Forelimb muscle (tissue), 1 donor: ENCODE measurements around the gene MTMR1. TPM values are rescaled to one million over a fixed set of nuclear protein-coding genes. Genes with fewer than 3 reads are reported as not detected.

ENCODE experiments used
- DNase-seq: peaks from one replicate; pipeline ENCODE4 v3.0.0-alpha.2; 2013; ENCODE audit warnings: low read depth
- polyA plus RNA-seq: library from polyadenylated mRNA; unstranded; fragments of 120-200 nt; gene quantifications from one replicate; pipeline ENCODE4 v1.2.1, GENCODE V29; 2013; ENCODE audit not compliant: insufficient read length

MTMR1 gene
- polyA plus RNA-seq, 1 donor: 23.2 TPM

GRCh38 chrX:150762258-150763165 is 69.3 kb downstream of the MTMR1 start:
- DNase-seq: no peak

DNA sequence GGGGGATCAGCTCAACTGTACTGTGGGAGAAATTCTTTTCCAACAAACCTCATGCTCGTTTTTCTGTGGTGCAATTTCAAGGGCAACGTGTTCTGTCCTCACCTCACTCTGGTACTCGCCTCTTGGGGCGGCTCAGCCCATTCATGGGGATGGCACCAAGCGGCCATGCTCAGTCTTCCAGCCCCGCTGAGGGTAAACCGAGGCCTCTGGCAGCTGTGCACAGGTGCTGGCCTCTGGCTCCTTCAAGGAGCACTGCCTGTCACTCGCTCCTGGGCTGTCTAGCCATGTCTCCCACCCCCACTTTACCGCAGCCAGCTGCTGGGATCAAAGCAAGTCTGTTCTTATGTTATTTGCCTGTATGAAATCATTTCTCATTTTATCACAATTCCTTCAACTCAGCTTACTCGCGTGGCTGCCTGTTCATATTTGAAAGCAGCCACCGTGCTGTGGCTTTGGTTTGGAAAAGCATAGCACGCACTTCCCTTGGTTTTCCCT is 70.2 kb downstream of the MTMR1 start:
- no peak for DNase-seq

- no peak for DNase-seq
Measured at GRCh38 chrX:150763810-150764209, 70.6 kb downstream of the MTMR1 start.

DNA sequence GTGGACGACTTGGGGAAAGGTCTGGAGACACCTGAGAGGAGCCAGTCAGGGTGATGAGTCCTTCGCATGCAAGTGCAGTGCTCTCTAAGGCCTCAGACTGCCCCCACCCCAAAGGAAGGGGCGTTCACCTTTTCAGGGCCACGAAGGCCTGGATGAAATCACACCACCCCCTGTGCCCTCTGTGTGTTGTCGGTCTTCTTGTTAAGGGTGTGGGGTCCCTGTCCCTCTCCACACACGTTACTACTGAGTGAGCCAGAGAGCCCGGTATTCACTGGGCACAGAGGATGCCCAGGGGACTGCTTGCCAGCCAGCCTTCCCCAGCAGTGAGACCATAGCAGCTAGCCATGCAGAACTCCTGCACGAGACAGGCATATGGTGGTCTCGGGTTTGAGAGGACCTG is 72.0 kb downstream of the MTMR1 start:
- DNase-seq: no peak

- no peak for DNase-seq
Measured at GRCh38 chrX:150765782-150766350, 72.7 kb downstream of the MTMR1 start.

GRCh38 chrX:150766351-150767044 is 73.3 kb downstream of the MTMR1 start:
- DNase-seq: no peak

- no peak for DNase-seq
Measured at GRCh38 chrX:150767045-150767395, 73.8 kb downstream of the MTMR1 start.

- no peak for DNase-seq
Measured at GRCh38 chrX:150767475-150768131, 74.4 kb downstream of the MTMR1 start.

GRCh38 chrX:150768132-150768485 is 74.9 kb downstream of the MTMR1 start:
- no peak for DNase-seq

DNA sequence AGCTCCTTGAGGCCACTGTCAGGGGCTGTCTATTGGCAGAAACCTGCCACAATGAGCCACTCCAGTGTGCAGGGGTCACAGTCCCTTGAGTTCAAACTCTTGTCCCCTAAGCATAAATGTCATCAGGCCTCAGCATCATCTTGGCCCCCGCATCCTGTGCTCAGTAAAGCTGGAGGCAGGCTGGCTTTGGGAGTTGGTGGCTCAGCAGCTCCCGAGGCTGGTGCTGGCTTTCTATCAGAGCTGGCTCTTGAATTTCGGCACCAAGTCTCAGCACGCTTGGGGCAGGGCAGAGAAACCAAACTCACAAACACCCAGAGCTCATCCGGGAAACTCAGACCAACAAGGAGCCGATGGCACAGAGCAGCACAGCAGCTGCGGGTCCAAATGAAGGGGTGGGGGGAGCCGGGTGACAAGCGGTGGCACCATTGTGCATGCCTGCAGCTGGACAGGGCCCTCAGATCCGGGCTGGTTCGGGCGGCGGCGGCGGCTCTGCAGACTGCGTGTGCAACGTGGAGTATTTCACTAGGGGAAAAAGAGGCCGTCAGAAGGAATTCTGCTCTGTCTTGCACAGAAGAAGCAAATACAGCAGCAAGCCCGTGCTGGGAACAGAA is 75.5 kb downstream of the MTMR1 start:
- no peak for DNase-seq

GRCh38 chrX:150769408-150769807 is 76.2 kb downstream of the MTMR1 start:
- DNase-seq: no peak

- DNase-seq: no peak
Measured at GRCh38 chrX:150770623-150771022, 77.4 kb downstream of the MTMR1 start.

GRCh38 chrX:150771116-150771515 is 77.9 kb downstream of the MTMR1 start:
- DNase-seq: no peak

GRCh38 chrX:150772150-150772970 is 79.2 kb downstream of the MTMR1 start:
- DNase-seq: peak; percentile 2

GRCh38 chrX:150773117-150773516 is 79.9 kb downstream of the MTMR1 start:
- no peak for DNase-seq

GRCh38 chrX:150773634-150774033 is 80.4 kb downstream of the MTMR1 start:
- no peak for DNase-seq

- no peak for DNase-seq
Measured at GRCh38 chrX:150774798-150775568, 81.8 kb downstream of the MTMR1 start.

DNA sequence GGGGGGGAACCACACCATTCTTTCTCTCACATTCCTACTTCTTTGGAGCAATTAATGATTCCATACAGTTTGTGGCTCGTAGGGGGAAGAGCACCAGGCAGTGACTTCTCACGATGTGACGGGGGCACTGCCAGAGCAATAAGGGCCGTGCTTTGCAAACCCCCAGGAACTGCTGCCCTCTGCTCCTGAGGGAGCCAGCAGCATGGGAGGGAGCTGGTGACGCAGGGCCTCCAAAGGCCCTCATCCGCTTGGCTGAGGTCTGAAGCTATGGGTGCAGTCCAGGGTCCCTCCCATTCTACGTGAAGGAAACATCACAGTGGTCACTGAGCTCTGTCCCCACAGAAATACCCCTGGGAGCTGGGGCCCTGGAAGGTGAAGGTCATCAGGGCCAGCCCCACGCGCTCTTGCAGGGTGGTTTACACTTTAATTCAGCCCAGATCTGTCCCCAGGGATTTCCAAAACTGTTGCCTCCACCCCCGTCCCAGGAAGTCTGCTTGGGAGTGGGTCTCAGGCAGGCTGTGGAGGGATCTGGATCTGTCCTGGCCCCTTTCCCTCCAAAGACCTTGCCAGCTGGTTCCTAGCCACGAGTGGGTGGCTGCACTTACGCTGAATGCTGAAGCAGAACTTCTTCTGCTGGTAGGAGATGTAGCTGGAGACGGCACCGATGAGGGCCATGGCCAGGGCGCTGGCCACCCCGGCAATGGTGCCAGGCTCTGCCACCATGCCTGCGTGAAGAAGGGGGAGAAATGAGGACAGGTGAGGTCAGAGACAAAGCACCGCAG is 82.6 kb downstream of the MTMR1 start:
- DNase-seq: no peak

DNA sequence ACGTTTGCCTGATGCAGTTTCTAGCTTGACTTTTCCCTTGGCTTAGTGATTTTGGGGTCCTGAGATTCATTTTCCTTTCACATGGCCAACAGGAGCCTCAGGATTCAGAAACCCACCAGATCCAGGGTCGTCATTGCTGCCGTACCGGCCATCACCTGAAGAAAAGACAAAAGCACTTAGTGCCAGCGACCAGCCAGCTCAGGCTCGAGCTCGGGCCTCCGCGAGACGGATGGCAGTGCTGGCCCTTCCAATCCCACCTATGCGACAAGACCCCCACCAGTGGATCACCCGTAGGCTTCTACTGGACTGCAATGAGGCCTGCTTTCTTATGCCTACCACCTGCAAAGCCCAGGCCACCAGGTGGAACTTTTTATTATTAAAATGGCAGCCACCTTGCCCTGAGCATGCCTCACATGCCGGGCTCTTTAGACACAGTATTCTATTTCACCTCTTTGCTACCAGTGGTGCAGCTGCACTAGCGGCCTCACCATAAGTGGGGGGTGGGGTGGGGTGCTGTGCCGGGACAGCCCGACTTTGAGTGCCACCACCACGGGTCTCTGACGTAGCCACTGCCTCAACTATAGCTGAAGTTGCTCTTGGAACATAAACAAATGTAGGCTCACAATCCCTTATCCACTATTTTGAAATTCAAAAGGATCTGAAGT is 84.3 kb downstream of the MTMR1 start:
- no peak for DNase-seq
